Glomerular endothelial cell (primary cell): ENCODE measurements around the gene RIMS1. TPM values are rescaled to one million over a fixed set of nuclear protein-coding genes. Genes with fewer than 3 reads are reported as not detected.

Experiments
- DNase-seq: peaks from one replicate; pipeline ENCODE4 v3.0.0-alpha.2; 2011; ENCODE audit warnings: low read depth, low spot score; ENCODE audit errors: extremely low read depth
- total RNA-seq: library from RNA; depleted of rRNA; stranded (reverse); fragments of >200 nt; gene quantifications from 2 replicates; pipeline ENCODE4 v1.2.3, GENCODE V29; 2015

Gene RIMS1
- 0.64 and 0.82 TPM in 2 replicates for total RNA-seq

GRCh38 chr6:71886184-71887005 lies at the start of gene RIMS1:
RIMS1 (plus strand) TSS chr6:71886550; CDS start chr6:71887024, 474 bp downstream.
- no peak for DNase-seq

GRCh38 chr6:71851214-71851613 lies 35.1 kb upstream of the RIMS1 start:
- no peak for DNase-seq

GRCh38 chr6:71852948-71853347 lies 33.4 kb upstream of the RIMS1 start:
- DNase-seq: no peak

- no peak for DNase-seq
Observed at GRCh38 chr6:71855406-71855805, 30.9 kb upstream of the RIMS1 start.

GRCh38 chr6:71879016-71879415 lies 7.3 kb upstream of the RIMS1 start:
- no peak for DNase-seq

- no peak for DNase-seq
Observed at GRCh38 chr6:71887006-71887743, 825 bp downstream of the RIMS1 start.

GRCh38 chr6:71887744-71888230 lies 1.4 kb downstream of the RIMS1 start:
- DNase-seq: no peak

- no peak for DNase-seq
Observed at GRCh38 chr6:71888756-71889340, 2.5 kb downstream of the RIMS1 start.

- DNase-seq: no peak
Observed at GRCh38 chr6:71889366-71889765, 3.0 kb downstream of the RIMS1 start.

GRCh38 chr6:71892641-71893040 lies 6.3 kb downstream of the RIMS1 start:
- DNase-seq: no peak

- DNase-seq: no peak
Observed at GRCh38 chr6:71900642-71901041, 14.3 kb downstream of the RIMS1 start.

GRCh38 chr6:71902261-71902660 lies 15.9 kb downstream of the RIMS1 start:
- no peak for DNase-seq

- DNase-seq: no peak
Observed at GRCh38 chr6:71906813-71907212, 20.5 kb downstream of the RIMS1 start.

- DNase-seq: no peak
Observed at GRCh38 chr6:71908162-71908765, 21.9 kb downstream of the RIMS1 start.

- no peak for DNase-seq
Observed at GRCh38 chr6:71913444-71914234, 27.3 kb downstream of the RIMS1 start.

GRCh38 chr6:71929047-71929446 lies 42.7 kb downstream of the RIMS1 start:
- no peak for DNase-seq

GRCh38 chr6:71933881-71934280 lies 47.5 kb downstream of the RIMS1 start:
- no peak for DNase-seq

- DNase-seq: no peak
Observed at GRCh38 chr6:71965404-71965803, 79.1 kb downstream of the RIMS1 start.

- DNase-seq: no peak
Observed at GRCh38 chr6:71967436-71967835, 81.1 kb downstream of the RIMS1 start.

GRCh38 chr6:71977884-71978283 lies 91.5 kb downstream of the RIMS1 start:
- no peak for DNase-seq
